IMR-90 (cell line): ENCODE data around the gene SLC37A1. TPM values are rescaled to one million over a fixed set of nuclear protein-coding genes. Genes with fewer than 3 reads are reported as not detected.

Experiments
- ATAC-seq: fragments of 200-7000 bp; cut with Tn5 transposase; 2 replicates; pipeline ENCODE4 v1.9.1; 2020; ENCODE audit warnings: low read depth, mild to moderate bottlenecking, moderate library complexity
- BruUV-seq: library from RNA; stranded (reverse); fragments of 400-500 nt; replicated peaks from 2 replicates; lab custom pipeline; 2021; lab: Mats Ljungman, UMichigan
- CTCF ChIA-PET: fragments of 300-600 bp; formaldehyde crosslinking; extraction: SDS; loops from one replicate; lab custom pipeline; 2021; ENCODE audit warnings: antibody characterized with exemption; lab: Yijun Ruan, JAX
- POLR2A ChIA-PET: fragments of 300-600 bp; sonication (Branson Sonifier 250); formaldehyde crosslinking; loops from one replicate; lab custom pipeline; 2022; ENCODE audit warnings: antibody characterized with exemption; ENCODE audit not compliant: unreplicated experiment; lab: Charles Lee
- DNase-seq: peaks from one replicate; pipeline ENCODE4 v3.0.0; 2013
- H2AFZ ChIP-seq: replicated peaks from 2 replicates; pipeline ENCODE3; 2013; ENCODE audit warnings: low read length, mild to moderate bottlenecking; ENCODE audit not compliant: poor library complexity
- H2AK5ac ChIP-seq: 2 replicates; pipeline ENCODE4 v1.6.1; 2013; ENCODE audit warnings: low read depth, low read length, inconsistent platforms
- H2AK9ac ChIP-seq: replicated peaks from 2 replicates; pipeline ENCODE3; 2013; ENCODE audit warnings: mild to moderate bottlenecking, low read depth, low read length, moderate library complexity; ENCODE audit not compliant: poor library complexity
- H2BK120ac ChIP-seq: 2 replicates; pipeline ENCODE4 v1.6.1; 2013; ENCODE audit warnings: low read depth, low read length, inconsistent platforms
- H2BK15ac ChIP-seq: 3 replicates; pipeline ENCODE4 v1.6.1; 2013; ENCODE audit warnings: low read depth, low read length, inconsistent platforms
- H2BK20ac ChIP-seq: 2 replicates; pipeline ENCODE4 v1.6.1; 2013; ENCODE audit warnings: low read depth, mild to moderate bottlenecking, inconsistent platforms, low read length, moderate library complexity
- H2BK5ac ChIP-seq: 2 replicates; pipeline ENCODE4 v1.6.1; 2013; ENCODE audit warnings: mild to moderate bottlenecking, low read depth, low read length, inconsistent platforms; ENCODE audit not compliant: poor library complexity, severe bottlenecking
- H3K14ac ChIP-seq: replicated peaks from 2 replicates; pipeline ENCODE4 v1.6.1; 2013; ENCODE audit warnings: low read depth, low read length, inconsistent platforms
- H3K18ac ChIP-seq: 2 replicates; pipeline ENCODE4 v1.6.1; 2013; ENCODE audit warnings: low read depth, low read length, control low read depth
- H3K23ac ChIP-seq: 2 replicates; pipeline ENCODE4 v1.6.1; 2013; ENCODE audit warnings: low read depth, low read length, inconsistent platforms
- H3K27ac ChIP-seq: 2 replicates; pipeline ENCODE4 v1.5.1; 2013; ENCODE audit warnings: mild to moderate bottlenecking, control low read depth, low read length; ENCODE audit not compliant: insufficient read depth
- H3K27me3 ChIP-seq: 2 replicates; pipeline ENCODE4 v1.6.1; 2013; ENCODE audit warnings: low read length; ENCODE audit not compliant: control insufficient read depth, insufficient read depth
- H3K36me3 ChIP-seq: 2 replicates; pipeline ENCODE4 v1.6.1; 2013; ENCODE audit warnings: low read length, mixed read lengths; ENCODE audit not compliant: control insufficient read depth, insufficient read depth
- H3K4ac ChIP-seq: 2 replicates; pipeline ENCODE4 v1.6.1; 2013; ENCODE audit warnings: low read depth, low read length, inconsistent platforms
- H3K4me1 ChIP-seq: 2 replicates; pipeline ENCODE4 v1.6.1; 2013; ENCODE audit warnings: low read length, mixed read lengths; ENCODE audit not compliant: control insufficient read depth, insufficient read depth
- H3K4me2 ChIP-seq: 2 replicates; pipeline ENCODE4 v1.6.1; 2013; ENCODE audit warnings: low read depth, mild to moderate bottlenecking, control low read depth, low read length, moderate library complexity
- H3K4me3 ChIP-seq: 2 replicates; pipeline ENCODE4 v1.5.1; 2013; ENCODE audit warnings: low read depth, mild to moderate bottlenecking, control low read depth, low read length, moderate library complexity; ENCODE audit not compliant: insufficient read depth
- H3K56ac ChIP-seq: 2 replicates; pipeline ENCODE4 v1.6.1; 2013; ENCODE audit warnings: low read length, inconsistent platforms; ENCODE audit not compliant: insufficient read depth; ENCODE audit errors: extremely low read depth
- H3K79me1 ChIP-seq, 2 experiments: 2 replicates each; pipeline ENCODE4 v1.6.1; 2013; ENCODE audit warnings: low read length in 2 of 2, inconsistent platforms in 1 of 2, low read depth in 1 of 2
- H3K9ac ChIP-seq: 2 replicates; pipeline ENCODE4 v1.6.1; 2013; ENCODE audit warnings: low read depth, low read length, control low read depth
- H3K9me1 ChIP-seq: 2 replicates; pipeline ENCODE4 v1.6.1; 2013; ENCODE audit warnings: low read length, inconsistent platforms; ENCODE audit not compliant: insufficient read depth
- H3K9me3 ChIP-seq: 2 replicates; pipeline ENCODE4 v1.6.1; 2013; ENCODE audit warnings: low read length; ENCODE audit not compliant: control insufficient read depth, insufficient read depth
- H4K20me1 ChIP-seq: 2 replicates; pipeline ENCODE4 v1.6.1; 2013; ENCODE audit warnings: low read length, inconsistent platforms; ENCODE audit not compliant: insufficient read depth
- H4K5ac ChIP-seq: 2 replicates; pipeline ENCODE4 v1.6.1; 2013; ENCODE audit warnings: mild to moderate bottlenecking, low read depth, low read length, control low read depth
- H4K8ac ChIP-seq, 2 experiments: 2 replicates each; pipeline ENCODE4 v1.6.1; 2013; ENCODE audit warnings: low read depth in 2 of 2, low read length in 2 of 2, control low read depth in 1 of 2, inconsistent platforms in 1 of 2
- H4K91ac ChIP-seq: 2 replicates; pipeline ENCODE4 v1.6.1; 2013; ENCODE audit warnings: low read depth, low read length, inconsistent platforms; ENCODE audit not compliant: insufficient read depth
- BHLHE40 ChIP-seq: fragments of 150-350 bp; IDR thresholded peaks from 2 replicates; pipeline ENCODE4 v1.6.1; 2016; ENCODE audit warnings: mild to moderate bottlenecking, low read depth, low read length
- MXI1 ChIP-seq: IDR thresholded peaks from 2 replicates; pipeline ENCODE4 v1.6.1; 2012; ENCODE audit warnings: low read depth, mild to moderate bottlenecking, low read length, moderate library complexity, borderline replicate concordance
- RAD21 ChIP-seq: IDR thresholded peaks from 2 replicates; pipeline ENCODE4 v1.6.1; 2012; ENCODE audit warnings: low read length, improper control_type of control experiment
- RCOR1 ChIP-seq: IDR thresholded peaks from 2 replicates; pipeline ENCODE4 v1.6.1; 2012; ENCODE audit warnings: mild to moderate bottlenecking, low read length, improper control_type of control experiment; ENCODE audit not compliant: insufficient replicate concordance
- WGBS, 2 experiments: methylation state at CpG; one replicate each; pipeline versions ENCODE4 v1.1.5 to v1.1.7; 2013; ENCODE audit warnings: missing lambda C conversion rate in 2 of 2; ENCODE audit not compliant: insufficient read length in 1 of 2; ENCODE audit errors: extremely low coverage in 2 of 2; 5-methylcytosine and 5-hydroxymethylcytosine counted together
- dilution Hi-C: fragments of 300-500 bp; cut with HindIII; formaldehyde crosslinking; loops from one replicate; pipeline ENCODE4 v1.14.3; 2018; ENCODE audit warnings: low sequenced_read_pairs; ENCODE audit not compliant: unreplicated experiment
- in situ Hi-C: fragments of 300-500 bp; cut with MboI; formaldehyde crosslinking; loops from 3 replicates; pipeline ENCODE4 v1.14.3; 2019; ENCODE audit warnings: low sequenced_read_pairs, inconsistent platforms, mixed read lengths
- intact Hi-C: fragments of 100-400 bp; cut with micrococcal nuclease; formaldehyde crosslinking; loops from 2 replicates; pipeline ENCODE4 v1.10.0; 2022
- polyA plus RNA-seq, 3 experiments: library from polyadenylated mRNA; depleted of rRNA; stranded (reverse); fragments of >200 nt; gene quantifications; 2 replicates each; pipeline ENCODE4 v1.2.3, GENCODE V29; 2012; ENCODE audit warnings: low replicate concordance in 1 of 3
- total RNA-seq: library from RNA; depleted of rRNA; stranded (reverse); fragments of >200 nt; gene quantifications from 2 replicates; pipeline ENCODE4 v1.2.3, GENCODE V29; 2012
- TF ChIP-seq, protein P1 (sequence below): conservative IDR thresholded peaks from 2 replicates; pipeline ENCODE4 v1.5.1; 2012; ENCODE audit warnings: mild to moderate bottlenecking, low read depth, low read length, improper control_type of control experiment

Gene SLC37A1
- total and polyA plus RNA-seq, 2 of the 4 experiments (the other 2 are of a cell fraction) = 0.36 to 0.48 TPM

- Histone ChIP-seq H3K79me1 (no peaks in the 10 kb centered on the region), H3K9me3 (no peaks in the 10 kb centered on the region), H4K8ac (no peak overlapping the region), H2BK5ac (no peak overlapping the region), H3K18ac (no peak overlapping the region), H3K27me3 (peaks cover 23% of the 10 kb centered on the region; the same call in 1 of the 2 replicates), H2AK9ac (no peak overlapping the region), H3K4me2 (no peak overlapping the region), H3K56ac (no peak overlapping the region), H2BK120ac (no peak overlapping the region), H2BK20ac (no peak overlapping the region), H3K4me3 (no peak overlapping the region), H2AK5ac (no peak overlapping the region), H4K20me1 (no peaks in the 10 kb centered on the region), H3K36me3 (no peaks in the 10 kb centered on the region), H3K9me1 (no peaks in the 10 kb centered on the region), H2BK15ac (no peak overlapping the region), H3K27ac (no peak overlapping the region), H3K9ac (no peak overlapping the region), H3K4me1 (no peaks in the 10 kb centered on the region), H4K5ac (no peak overlapping the region), H3K4ac (no peak overlapping the region), H3K14ac (no peak overlapping the region), H3K23ac (no peak overlapping the region), H2AFZ (no peak overlapping the region), H4K91ac (no peak overlapping the region)
- no peak for DNase-seq
- in situ Hi-C loops (no loop called here), intact Hi-C loops (no loop called here), dilution Hi-C loops (no loop called here)
- ChIA-PET CTCF (no interaction called here), POLR2A (no interaction called here)
- TF ChIP-seq MXI1 = no peak
- no peak for TF ChIP-seq BHLHE40
- TF ChIP-seq RCOR1 = no peak
- peak; percentile 30; the same call in 1 of the 2 replicates for TF ChIP-seq RAD21
- TF ChIP-seq, protein P1, sequence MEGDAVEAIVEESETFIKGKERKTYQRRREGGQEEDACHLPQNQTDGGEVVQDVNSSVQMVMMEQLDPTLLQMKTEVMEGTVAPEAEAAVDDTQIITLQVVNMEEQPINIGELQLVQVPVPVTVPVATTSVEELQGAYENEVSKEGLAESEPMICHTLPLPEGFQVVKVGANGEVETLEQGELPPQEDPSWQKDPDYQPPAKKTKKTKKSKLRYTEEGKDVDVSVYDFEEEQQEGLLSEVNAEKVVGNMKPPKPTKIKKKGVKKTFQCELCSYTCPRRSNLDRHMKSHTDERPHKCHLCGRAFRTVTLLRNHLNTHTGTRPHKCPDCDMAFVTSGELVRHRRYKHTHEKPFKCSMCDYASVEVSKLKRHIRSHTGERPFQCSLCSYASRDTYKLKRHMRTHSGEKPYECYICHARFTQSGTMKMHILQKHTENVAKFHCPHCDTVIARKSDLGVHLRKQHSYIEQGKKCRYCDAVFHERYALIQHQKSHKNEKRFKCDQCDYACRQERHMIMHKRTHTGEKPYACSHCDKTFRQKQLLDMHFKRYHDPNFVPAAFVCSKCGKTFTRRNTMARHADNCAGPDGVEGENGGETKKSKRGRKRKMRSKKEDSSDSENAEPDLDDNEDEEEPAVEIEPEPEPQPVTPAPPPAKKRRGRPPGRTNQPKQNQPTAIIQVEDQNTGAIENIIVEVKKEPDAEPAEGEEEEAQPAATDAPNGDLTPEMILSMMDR = 0 out of 2 replicates have a peak, but pooled peaks have one; percentile 16
- no TSS peak for BruUV-seq
- 43% methylated on average over 1 of the region's 4 CpGs; no CpG with 5 or more reads in 1 of the 2 experiments for WGBS, 2 experiments
- ATAC-seq = no peak
These were observed 23.6 kb downstream of the SLC37A1 start for GRCh38 chr21:42537106-42537742.
